Measurements from ENCODE around the gene ZBTB2. TPM values are rescaled to one million over a fixed set of nuclear protein-coding genes. Genes with fewer than 3 reads are reported as not detected.
A peak's percentile ranks its signal among the peaks of the same experiment; 100 is the strongest.

ZBTB2 gene
- 28.6 and 34.6 TPM in 2 replicates for total RNA-seq (2014; rRNA removed; shearing (Covaris generic))
- polyA plus RNA-seq (2015; cell fraction: cytosol; rRNA removed): 16.3 and 17.8 TPM in 2 replicates
- 7.3 and 8.8 TPM in 2 replicates for polyA plus RNA-seq (2015; cell fraction: nucleus; rRNA removed)

- peak; percentile 75 for DNase-seq (ENCODE audit: low read depth)
Measured at GRCh38 chr6:151391471-151392413, at the start of gene ZBTB2. Gene ZBTB2 (minus strand): TSS chr6:151391559. CDS start chr6:151373637, 17,922 bp downstream.

- no peak for DNase-seq (ENCODE audit: low read depth)
Measured at GRCh38 chr6:151440930-151441329, 49.6 kb upstream of the ZBTB2 start.

GRCh38 chr6:151440498-151440897 lies 49.1 kb upstream of the ZBTB2 start:
- DNase-seq (ENCODE audit: low read depth): no peak

- no peak for DNase-seq (ENCODE audit: low read depth)
Measured at GRCh38 chr6:151437401-151437800, 46.0 kb upstream of the ZBTB2 start.

- no peak for DNase-seq (ENCODE audit: low read depth)
Measured at GRCh38 chr6:151436802-151437201, 45.4 kb upstream of the ZBTB2 start.

- no peak for DNase-seq (ENCODE audit: low read depth)
Measured at GRCh38 chr6:151436300-151436699, 44.9 kb upstream of the ZBTB2 start.

- no peak for DNase-seq (ENCODE audit: low read depth)
Measured at GRCh38 chr6:151434369-151434768, 43.0 kb upstream of the ZBTB2 start.

GRCh38 chr6:151432651-151433050 lies 41.3 kb upstream of the ZBTB2 start:
- no peak for DNase-seq (ENCODE audit: low read depth)

- no peak for DNase-seq (ENCODE audit: low read depth)
Measured at GRCh38 chr6:151431337-151431736, 40.0 kb upstream of the ZBTB2 start.

- DNase-seq (ENCODE audit: low read depth): no peak
Measured at GRCh38 chr6:151430886-151431285, 39.5 kb upstream of the ZBTB2 start.

- DNase-seq (ENCODE audit: low read depth): no peak
Measured at GRCh38 chr6:151428093-151428735, 36.9 kb upstream of the ZBTB2 start.

GRCh38 chr6:151425561-151425960 lies 34.2 kb upstream of the ZBTB2 start:
- DNase-seq (ENCODE audit: low read depth): no peak

GRCh38 chr6:151422981-151423380 lies 31.6 kb upstream of the ZBTB2 start:
- no peak for DNase-seq (ENCODE audit: low read depth)

- no peak for DNase-seq (ENCODE audit: low read depth)
Measured at GRCh38 chr6:151417477-151417876, 26.1 kb upstream of the ZBTB2 start.

- no peak for DNase-seq (ENCODE audit: low read depth)
Measured at GRCh38 chr6:151414641-151415260, 23.4 kb upstream of the ZBTB2 start.

- no peak for DNase-seq (ENCODE audit: low read depth)
Measured at GRCh38 chr6:151413372-151414145, 22.2 kb upstream of the ZBTB2 start.

- no peak for DNase-seq (ENCODE audit: low read depth)
Measured at GRCh38 chr6:151412909-151413308, 21.6 kb upstream of the ZBTB2 start.

- no peak for DNase-seq (ENCODE audit: low read depth)
Measured at GRCh38 chr6:151409679-151410078, 18.3 kb upstream of the ZBTB2 start.

GRCh38 chr6:151409260-151409659 lies 17.9 kb upstream of the ZBTB2 start:
- no peak for DNase-seq (ENCODE audit: low read depth)

GRCh38 chr6:151408858-151409257 lies 17.5 kb upstream of the ZBTB2 start:
- DNase-seq (ENCODE audit: low read depth): no peak

GRCh38 chr6:151403919-151404308 lies 12.6 kb upstream of the ZBTB2 start:
- no peak for DNase-seq (ENCODE audit: low read depth)
